ENCODE results near the gene DCC.

DCC gene

DNA sequence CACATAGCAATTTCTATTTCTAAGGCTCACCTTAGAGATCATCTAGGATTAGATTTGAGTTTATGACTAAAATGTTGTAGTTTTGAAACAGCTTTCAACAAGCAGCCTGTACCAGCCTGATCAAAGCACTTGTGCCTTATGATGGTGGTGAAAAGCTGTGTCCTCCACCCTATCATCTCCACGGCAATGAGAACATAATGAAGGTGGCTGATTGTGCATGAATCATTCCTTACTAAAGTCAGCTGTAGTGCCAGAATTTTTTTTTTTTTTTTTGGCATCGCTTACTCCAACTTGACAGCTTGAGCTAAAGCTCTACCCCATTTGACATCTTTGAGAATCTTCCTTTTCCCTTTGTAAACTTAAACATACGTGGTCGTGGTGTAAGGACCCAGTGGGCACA, 86.0 kb downstream of the DCC start:
- no peak for DNase-seq (ENCODE audit: low read depth in 1 of 2, low spot score in 1 of 2)

DNA sequence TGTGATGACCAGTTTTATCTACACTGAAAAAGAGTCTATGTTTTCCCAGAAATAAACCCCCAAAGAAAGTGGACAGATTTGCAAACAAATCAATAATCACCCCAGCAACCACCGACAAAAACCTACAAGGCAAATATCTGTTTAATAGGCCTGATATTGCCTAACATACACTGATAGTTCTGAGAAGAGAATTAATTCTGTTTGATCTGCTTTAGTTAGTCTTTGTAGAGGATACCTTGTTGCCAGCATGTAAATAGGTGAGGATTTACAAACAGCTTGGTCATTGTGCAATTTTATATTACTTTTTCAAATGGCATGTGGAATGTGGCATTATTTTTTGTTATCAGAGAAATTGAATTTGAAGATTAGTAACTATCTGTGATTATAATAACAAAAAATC, 86.5 kb downstream of the DCC start:
- DNase-seq (ENCODE audit: low read depth in 1 of 2, low spot score in 1 of 2), result no peak

DNA sequence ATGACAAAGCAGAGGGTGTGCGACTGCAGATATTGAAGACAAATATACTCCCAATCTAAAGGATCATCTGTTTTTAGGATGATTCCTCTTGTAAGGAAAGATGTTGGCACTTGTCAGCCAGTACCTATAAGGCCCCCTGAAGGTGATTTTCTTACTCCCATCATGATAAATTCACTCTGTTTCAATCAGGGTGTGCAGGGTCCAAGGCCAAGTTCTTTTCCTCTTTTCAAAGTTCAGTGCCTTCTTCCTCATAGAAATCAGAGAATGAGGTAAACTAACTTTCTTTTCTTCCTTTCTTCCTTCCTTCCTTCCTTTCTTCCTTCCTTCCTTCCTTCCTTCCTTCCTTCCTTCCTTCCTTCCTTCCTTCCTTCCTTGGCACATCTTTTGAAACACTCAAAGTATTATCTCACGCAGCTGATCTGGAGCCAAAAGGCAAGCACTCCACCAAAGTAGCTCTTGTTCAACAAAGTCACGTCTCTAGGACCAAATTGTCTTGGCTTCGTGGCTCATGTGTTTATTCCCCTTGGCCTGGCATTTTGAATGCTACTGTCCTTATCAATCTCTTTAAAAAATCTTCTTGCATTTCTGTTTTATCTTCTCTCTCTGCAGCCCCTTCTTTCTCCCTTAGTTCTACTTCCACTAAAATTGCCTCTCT, 87.7 kb downstream of the DCC start:
- no peak for DNase-seq (ENCODE audit: low read depth in 1 of 2, low spot score in 1 of 2)

DNA sequence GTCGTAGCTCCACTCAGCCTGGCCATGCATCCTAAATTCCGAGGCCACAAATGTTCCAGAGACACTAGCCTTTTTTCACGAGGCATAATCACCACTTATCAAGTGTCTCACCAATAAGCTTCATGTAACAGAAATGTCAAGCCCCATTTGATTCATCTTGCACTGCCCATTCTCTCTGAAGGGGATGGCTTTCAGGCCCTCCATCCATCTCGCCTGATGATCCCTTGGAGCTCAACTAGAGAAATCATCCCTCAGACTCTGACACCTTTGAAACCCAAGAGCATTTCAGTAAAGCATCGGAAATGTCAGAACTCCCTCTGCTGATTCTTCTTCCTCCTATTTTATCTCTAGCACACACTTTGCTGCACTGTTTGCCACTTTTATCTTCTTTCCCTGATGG, 91.7 kb downstream of the DCC start:
- no peak for DNase-seq (ENCODE audit: low read depth in 1 of 2, low spot score in 1 of 2)

DNA sequence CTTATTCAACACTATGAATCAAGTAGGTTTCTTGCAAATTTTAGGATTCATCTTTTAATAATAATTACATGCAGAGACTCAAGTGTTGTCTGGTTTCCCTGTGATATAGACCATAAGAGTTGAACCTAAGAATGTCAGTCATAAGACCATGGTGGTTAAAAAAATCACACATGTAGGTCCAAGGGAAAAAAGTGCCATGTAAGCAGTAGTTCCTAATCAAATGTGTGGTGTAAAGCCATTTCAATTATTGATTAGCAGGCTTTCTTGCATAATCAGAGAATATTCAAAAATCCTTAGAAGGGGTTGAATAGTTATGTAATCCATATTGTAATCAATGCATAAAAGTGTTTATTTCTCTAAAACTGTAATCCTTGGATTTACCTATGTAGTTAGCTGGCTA, 93.8 kb downstream of the DCC start:
- no peak for DNase-seq (ENCODE audit: low read depth in 1 of 2, low spot score in 1 of 2)

DNA sequence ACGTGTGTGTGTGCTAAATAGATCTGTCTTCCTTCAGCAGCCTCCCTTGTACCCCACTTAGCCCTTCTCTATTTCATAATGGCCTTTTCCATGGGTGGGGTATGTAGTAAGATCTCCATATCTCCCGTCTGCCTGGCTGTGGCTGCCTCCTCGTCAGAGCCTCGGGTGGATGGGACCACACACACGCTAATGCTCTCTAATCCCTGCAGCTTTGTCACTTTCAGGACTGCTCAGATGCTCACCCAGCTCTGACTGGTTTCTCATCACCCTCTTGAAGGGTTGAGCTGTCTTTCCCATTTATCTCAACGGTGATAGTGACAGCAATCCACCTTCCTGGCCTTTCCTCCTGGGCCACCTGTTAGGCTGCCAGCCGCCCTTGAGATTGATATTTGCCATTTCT, 95.3 kb downstream of the DCC start:
- DNase-seq (ENCODE audit: low read depth in 1 of 2, low spot score in 1 of 2), result no peak

DNA sequence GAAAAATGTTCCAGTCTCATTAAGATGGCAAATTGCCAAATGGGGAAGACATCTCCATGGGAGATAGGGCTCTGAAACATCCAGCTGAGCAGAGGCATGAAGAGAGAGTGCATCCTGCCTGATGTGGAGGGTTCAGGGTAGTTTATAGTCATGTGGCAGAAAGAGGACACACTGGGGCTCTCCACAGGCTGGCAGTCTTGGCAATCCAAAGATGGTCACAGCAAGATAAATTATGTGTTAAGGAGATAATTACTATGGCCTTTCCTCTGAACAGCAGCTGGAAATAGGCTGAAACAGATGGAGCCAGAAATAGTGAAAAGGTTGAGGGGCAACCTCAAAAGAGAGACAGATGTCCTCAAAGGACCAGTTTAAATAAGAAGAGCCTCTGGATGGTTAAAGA, 97.2 kb downstream of the DCC start:
- DNase-seq (ENCODE audit: low read depth in 1 of 2, low spot score in 1 of 2), result no peak

DNA sequence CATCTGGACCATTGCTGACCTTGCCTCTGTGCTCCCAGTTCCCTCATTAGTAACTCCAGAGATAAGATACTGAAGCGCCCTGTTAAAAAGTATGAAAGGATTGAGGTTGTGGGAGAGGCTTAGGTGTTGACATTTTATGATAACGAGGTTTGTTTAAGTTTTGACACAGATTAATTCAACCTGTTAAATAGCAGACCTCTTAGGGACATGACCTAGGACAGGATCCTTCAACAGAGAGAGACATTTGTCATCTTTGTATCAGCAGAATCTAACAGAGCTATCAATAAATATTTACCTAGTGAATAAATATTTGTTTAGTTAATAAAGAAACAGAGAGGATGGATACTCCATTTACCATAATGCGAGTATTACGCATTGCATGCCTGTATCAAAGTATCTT, 99.5 kb downstream of the DCC start:
- DNase-seq (ENCODE audit: low read depth in 1 of 2, low spot score in 1 of 2), result no peak

DNA sequence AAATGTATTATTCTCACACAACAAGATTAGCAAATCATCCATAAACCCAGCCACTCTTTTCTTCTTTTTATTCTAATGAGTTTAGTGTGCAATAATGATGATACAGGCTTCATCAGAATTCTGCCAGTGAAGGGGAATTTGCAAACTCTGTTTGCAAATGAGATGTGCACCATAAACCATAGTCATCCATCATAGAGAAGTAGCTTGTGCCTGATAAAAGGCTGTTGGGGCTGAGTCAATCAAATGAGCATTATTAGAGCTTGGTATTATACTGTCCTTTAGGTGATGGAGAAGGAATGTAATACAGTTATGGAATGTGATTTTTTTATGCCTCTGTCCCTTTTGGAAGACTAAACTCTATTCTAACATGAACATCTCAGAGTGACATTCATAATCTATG, 101.8 kb downstream of the DCC start:
- DNase-seq (ENCODE audit: low read depth in 1 of 2, low spot score in 1 of 2), result no peak

DNA sequence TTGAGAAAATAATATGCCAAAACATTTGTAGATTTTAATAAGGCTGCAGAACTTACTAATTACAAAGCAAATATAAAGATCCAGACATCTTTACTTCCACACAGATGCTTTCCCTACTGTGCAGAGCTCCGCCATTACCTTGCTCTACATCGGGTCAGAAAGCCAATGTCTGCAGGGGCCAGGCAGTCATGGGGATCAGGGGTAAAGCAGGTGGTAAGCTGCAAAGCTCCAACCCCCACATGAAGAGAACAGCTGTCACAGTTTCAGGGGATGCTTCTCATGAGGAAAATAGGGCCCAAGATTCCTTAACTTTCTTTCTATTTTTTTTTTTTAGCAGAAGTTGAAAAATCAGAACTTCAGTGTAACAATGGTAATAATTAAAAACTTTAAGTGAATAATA, 102.7 kb downstream of the DCC start:
- DNase-seq (ENCODE audit: low read depth in 1 of 2, low spot score in 1 of 2), result no peak

DNA sequence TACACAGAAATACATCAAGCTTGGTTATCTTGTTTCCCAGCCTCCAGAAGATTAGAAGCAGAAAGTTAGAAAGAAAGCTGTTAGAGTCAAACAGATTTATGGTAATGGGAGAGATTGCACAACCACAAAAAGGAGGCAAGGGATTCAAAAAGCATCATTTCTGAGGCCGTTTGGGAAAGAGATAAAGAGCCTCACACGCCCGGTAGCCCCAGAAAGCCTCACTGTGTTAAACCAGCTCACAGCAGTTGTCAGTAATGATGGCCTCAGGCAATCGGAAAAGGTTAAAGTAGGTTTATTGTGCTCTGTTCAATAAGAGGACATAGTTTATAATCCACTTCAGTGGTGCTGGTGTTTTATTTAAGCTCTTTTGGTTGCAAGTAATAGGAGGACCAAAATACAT, 111.3 kb downstream of the DCC start:
- DNase-seq (ENCODE audit: low read depth in 1 of 2, low spot score in 1 of 2), result no peak

DNA sequence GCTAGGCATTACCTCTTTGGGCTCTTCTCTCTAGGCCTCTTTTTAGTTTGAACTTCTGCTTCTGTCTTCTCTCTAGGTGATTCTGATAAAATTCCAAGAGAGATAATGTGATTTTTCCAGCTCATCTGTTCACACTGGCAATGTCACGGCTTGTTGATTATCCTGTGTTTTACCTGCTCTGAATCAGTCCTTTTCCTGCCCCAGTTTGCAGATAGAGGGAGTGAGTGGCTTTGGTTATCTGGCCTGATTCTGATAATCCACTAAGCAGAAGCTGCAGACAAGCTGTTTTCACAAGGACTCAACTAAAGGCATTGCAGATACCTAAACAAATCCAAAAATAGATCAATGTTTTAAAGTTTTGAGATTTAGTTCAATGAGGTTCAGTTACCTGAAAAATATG, 111.9 kb downstream of the DCC start:
- no peak for DNase-seq (ENCODE audit: low read depth in 1 of 2, low spot score in 1 of 2)

DNA sequence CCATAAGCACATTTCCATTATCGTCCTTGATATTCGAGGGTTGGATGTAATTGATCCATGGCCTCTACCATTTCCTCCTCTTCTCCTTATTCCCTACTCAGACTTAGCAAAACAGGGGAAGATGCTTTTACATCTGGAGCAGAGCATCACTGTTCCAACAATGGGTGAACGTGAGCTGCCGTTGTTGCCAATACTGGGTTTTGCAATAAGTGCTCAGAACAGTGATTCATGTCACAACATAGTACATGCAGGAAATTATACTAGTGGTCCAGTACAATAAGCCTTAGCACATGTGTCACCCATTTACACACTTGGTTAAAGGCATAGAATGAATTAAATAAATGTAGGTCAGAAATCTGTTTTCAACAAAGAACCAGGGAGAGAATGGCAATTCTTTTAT, 112.4 kb downstream of the DCC start:
- no peak for DNase-seq (ENCODE audit: low read depth in 1 of 2, low spot score in 1 of 2)

DNA sequence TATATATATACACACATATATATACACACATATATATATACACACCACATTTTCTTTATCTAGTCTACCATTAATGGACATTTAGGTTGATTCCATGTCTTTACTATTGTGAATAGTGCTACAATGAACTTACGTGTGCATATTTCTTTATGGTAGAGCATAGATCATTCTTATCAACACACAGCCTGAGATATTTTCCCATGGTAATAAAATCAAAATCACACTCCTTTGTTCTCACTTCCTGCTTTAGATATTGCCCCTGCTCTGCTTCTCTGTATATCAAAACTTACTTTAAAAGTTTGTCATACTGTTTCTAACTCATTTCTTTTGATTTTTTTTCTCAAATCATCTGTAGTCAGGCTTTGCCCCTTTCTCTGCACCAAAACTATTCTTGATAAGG, 119.9 kb downstream of the DCC start:
- DNase-seq (ENCODE audit: low read depth in 1 of 2, low spot score in 1 of 2), result no peak

DNA sequence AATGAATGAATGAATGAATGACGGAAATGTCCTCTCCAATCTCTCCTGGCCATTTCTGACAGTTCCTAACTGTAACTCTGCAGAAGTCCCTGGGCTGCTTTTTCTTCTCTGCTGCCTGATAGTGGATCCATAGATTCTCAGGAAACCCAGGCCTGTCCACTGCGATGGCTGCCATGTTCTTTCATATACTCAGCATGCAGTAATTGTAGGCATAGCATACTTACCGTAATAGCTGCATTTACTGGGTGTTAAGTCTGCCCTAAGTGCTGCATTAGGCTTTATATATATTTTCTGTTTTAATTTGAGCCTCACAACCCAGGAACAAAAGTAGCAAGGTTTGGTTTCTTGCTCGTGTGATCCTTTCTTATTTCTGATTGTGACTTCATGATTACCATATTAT, 122.9 kb downstream of the DCC start:
- no peak for DNase-seq (ENCODE audit: low read depth in 1 of 2, low spot score in 1 of 2)

DNA sequence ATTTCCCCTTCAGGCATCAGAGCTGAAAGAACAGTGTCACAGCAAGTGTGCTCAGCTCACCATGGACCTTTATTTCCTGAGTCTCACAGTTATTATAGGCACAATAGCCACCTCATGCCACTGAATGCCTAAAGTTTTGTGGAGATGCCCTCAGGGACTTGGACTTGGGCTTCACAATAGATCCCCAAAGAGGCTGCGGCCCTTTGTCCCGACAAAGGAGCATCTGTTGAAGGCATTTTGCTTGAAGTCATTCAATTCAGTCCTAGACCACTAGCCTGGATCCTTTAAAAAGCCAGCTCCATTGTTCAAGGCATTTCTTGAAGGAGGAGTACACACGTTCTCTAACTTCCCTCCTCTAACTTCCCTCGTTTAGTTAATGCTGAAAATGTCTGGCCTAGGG, 125.4 kb downstream of the DCC start:
- no peak for DNase-seq (ENCODE audit: low read depth in 1 of 2, low spot score in 1 of 2)

DNA sequence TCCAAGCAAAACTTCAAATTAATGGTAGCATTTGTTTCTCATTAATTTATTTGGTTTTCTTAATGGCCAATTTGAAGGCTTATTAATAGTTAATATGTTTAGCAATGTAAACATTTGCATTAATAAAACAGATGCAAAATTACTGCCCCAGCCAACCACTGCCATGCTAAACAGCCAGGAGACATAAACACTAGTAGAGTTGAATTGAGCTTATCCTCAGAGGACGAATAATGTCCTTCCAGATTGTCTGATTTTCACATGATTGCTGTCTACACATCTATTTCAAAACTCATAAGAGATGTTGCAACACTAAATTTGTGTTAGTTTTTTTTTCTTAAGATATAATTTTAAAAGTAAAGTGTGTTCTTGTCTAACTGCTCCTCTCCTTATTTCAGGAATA, 128.5 kb downstream of the DCC start:
- DNase-seq (ENCODE audit: low read depth in 1 of 2, low spot score in 1 of 2), result no peak

DNA sequence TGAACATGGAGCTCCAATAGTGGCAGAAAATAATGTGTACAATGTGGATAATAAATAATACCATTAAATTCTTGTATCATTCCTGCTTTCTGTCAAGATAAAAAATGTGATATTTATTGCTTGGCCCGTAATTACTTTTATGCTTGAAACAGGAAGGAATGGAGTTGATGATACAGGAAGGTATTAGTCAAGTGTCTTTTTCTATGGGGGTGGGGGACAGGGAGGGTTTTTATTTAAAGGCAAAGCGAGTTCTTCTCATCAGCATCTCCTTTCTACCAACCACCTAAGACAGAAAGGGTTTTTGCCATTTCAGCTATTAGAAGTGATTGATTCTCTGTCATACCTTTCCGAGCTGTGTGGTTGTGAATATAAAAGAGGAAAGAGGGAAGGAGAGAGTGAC, 135.3 kb downstream of the DCC start:
- DNase-seq (ENCODE audit: low read depth in 1 of 2, low spot score in 1 of 2), result no peak

DNA sequence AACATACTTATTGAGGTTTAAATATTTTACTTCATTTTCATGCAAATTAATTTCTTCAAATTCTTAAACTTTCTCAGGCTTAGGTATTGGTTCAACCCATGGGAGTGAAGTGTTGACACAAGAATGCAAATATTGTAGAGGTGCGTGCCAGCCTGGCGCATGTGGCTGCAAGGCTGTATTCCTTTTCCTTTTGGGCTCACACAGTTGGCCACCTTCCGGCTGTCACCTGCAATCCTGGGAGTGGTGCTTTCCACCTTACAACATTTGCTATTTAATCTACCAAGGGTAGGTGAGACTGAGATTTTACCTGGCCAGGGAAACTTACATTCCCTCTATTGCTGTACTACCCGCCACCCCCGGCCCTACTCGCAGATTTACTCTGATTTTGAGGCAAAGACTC, 141.1 kb downstream of the DCC start:
- DNase-seq (ENCODE audit: low read depth in 1 of 2, low spot score in 1 of 2), result no peak

DNA sequence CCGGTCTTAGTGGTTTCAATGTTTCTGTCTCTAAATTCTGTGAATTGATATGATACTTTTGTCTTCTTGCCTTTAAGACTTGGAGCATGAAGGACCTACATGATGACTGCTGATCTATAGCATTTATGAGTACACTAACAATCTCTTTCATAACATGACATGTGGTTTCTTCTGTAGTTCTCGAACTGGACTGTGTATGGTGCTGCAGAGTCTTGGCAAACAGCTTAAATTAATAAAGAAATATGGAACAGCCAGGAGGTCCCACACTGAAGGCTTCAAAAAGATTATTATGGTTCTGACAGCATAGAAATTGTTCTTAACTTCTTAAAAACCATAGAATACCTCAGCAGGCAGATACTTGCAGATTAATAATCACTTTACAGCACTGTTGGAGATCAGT, 145.0 kb downstream of the DCC start:
- DNase-seq (ENCODE audit: low read depth in 1 of 2, low spot score in 1 of 2), result no peak

DNA sequence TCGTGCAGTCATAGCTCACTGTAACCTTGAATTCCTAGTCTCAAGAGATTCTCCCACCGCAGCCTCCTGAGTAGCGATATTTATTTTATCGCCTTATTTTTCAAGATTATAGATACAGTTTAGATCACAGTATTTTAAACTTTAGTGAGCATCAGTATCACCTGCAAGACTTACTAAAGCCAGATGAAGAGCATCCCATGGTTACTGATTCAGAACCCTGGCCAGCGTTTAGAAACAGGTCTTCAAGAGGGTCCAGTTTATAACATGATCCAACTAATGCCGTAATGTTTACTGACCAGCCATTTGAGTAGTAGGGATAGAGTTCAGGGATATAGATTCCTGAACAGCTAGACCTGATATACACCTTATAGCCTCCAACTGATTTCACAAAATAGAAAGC, 146.1 kb downstream of the DCC start:
- DNase-seq (ENCODE audit: low read depth in 1 of 2, low spot score in 1 of 2), result no peak

DNA sequence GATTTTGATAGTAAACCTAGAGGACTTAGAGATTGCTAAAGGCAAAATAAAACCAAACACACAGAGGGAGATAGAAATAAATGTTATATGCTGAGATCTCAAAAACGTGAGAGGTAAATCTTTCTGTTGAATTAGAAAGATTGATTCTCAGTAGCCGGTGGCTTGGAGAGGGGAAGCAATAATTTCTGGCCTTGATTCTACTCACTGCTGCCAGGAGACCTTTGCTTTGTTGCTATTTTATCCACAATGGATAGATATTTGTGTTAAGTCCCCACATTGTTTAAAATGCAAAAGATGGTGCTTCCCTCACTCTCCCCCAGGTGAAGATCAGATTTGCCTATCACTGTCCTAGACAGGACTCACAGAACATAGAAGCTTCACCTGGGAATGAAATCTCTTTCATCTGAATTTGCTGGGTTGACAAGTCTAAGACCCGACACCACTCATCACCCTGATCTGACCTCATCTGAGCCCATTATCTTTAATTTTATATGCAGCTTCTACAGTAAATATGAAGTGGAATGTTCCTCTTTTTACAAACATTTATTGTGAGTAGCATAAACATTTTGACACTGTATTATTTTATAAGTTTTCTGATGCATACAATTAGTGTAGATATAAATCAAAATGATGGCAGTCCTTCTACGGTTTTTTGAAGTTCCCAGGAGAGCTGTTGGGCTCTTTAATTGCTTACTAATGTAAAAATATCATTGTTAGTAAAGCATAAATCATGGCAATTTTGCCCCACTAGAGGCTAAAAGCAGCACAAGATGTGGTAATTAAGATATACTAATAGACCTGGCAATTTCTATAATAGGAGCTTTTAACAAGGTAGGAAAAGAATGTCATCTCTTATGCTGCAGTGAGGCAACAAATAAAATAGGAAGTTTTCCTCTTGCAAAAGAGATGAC, 149.7 kb downstream of the DCC start:
- DNase-seq (ENCODE audit: low read depth in 1 of 2, low spot score in 1 of 2), result no peak

DNA sequence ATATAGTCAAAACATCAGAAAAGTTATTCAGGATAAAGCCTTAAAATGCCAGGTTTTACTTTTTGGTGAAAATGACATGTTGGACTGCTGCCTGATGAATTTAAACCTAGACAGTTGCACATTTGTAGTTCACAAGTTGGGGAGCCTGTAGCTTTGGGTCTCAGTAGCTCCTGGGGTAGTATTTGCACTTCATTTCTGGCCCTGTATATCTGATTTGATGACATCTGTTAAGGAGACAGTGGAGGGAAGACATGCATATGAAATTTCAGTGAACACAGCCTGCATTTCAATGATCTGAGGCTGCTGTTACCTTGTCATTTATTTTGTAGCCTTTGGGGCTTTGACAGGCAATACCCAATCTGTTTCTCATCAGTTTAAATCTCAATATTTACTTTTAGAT, 156.4 kb downstream of the DCC start:
- DNase-seq (ENCODE audit: low read depth in 1 of 2, low spot score in 1 of 2), result no peak
